ENCODE measurements around the gene USP50.

DNA sequence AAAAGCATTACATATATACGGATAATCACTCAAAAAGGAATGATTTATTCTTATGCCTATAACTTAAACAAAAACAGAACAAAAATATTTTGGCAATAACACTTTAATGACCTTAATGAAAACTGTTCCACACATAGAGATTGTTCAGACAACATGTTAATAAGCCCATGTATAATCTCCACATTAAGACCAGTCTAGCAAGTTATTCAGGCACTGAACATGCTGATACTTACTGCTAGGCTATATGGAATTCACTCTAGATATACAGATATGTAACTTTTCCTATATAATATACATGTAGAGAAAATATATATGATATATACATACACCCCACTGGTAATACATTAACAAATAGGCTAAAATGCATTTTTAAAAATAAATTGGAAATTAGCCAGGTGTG, 43.8 kb upstream of the USP50 start:
- TF ChIP-seq, protein P1, sequence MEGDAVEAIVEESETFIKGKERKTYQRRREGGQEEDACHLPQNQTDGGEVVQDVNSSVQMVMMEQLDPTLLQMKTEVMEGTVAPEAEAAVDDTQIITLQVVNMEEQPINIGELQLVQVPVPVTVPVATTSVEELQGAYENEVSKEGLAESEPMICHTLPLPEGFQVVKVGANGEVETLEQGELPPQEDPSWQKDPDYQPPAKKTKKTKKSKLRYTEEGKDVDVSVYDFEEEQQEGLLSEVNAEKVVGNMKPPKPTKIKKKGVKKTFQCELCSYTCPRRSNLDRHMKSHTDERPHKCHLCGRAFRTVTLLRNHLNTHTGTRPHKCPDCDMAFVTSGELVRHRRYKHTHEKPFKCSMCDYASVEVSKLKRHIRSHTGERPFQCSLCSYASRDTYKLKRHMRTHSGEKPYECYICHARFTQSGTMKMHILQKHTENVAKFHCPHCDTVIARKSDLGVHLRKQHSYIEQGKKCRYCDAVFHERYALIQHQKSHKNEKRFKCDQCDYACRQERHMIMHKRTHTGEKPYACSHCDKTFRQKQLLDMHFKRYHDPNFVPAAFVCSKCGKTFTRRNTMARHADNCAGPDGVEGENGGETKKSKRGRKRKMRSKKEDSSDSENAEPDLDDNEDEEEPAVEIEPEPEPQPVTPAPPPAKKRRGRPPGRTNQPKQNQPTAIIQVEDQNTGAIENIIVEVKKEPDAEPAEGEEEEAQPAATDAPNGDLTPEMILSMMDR (IDR thresholded peaks at IDR 0.05), result no peak
- TF ChIP-seq POLR2A (IDR thresholded peaks at IDR 0.05) (no peak), EP300 (IDR thresholded peaks at IDR 0.05) (no peak)

Measured in ovary (tissue), 3 donors.